IMR-90 (cell line): Measurements from ENCODE around the gene DDX59. TPM values are rescaled to one million over a fixed set of nuclear protein-coding genes. Genes with fewer than 3 reads are reported as not detected.

Experiments used
- ATAC-seq: fragments of 200-7000 bp; cut with Tn5 transposase; 2 replicates; pipeline ENCODE4 v1.9.1; 2020; ENCODE audit warnings: low read depth, mild to moderate bottlenecking, moderate library complexity
- BruUV-seq: library from RNA; stranded (reverse); fragments of 400-500 nt; replicated peaks from 2 replicates; lab custom pipeline; 2021; lab: Mats Ljungman, UMichigan
- CTCF ChIA-PET: fragments of 300-600 bp; formaldehyde crosslinking; extraction: SDS; loops from one replicate; lab custom pipeline; 2021; ENCODE audit warnings: antibody characterized with exemption; lab: Yijun Ruan, JAX
- POLR2A ChIA-PET: fragments of 300-600 bp; sonication (Branson Sonifier 250); formaldehyde crosslinking; loops from one replicate; lab custom pipeline; 2022; ENCODE audit warnings: antibody characterized with exemption; ENCODE audit not compliant: unreplicated experiment; lab: Charles Lee
- DNase-seq: peaks from one replicate; pipeline ENCODE4 v3.0.0; 2013
- H2AFZ ChIP-seq: replicated peaks from 2 replicates; pipeline ENCODE3; 2013; ENCODE audit warnings: low read length, mild to moderate bottlenecking; ENCODE audit not compliant: poor library complexity
- H2AK5ac ChIP-seq: 2 replicates; pipeline ENCODE4 v1.6.1; 2013; ENCODE audit warnings: low read depth, low read length, inconsistent platforms
- H2AK9ac ChIP-seq: replicated peaks from 2 replicates; pipeline ENCODE3; 2013; ENCODE audit warnings: mild to moderate bottlenecking, low read depth, low read length, moderate library complexity; ENCODE audit not compliant: poor library complexity
- H2BK120ac ChIP-seq: 2 replicates; pipeline ENCODE4 v1.6.1; 2013; ENCODE audit warnings: low read depth, low read length, inconsistent platforms
- H2BK15ac ChIP-seq: 3 replicates; pipeline ENCODE4 v1.6.1; 2013; ENCODE audit warnings: low read depth, low read length, inconsistent platforms
- H2BK20ac ChIP-seq: 2 replicates; pipeline ENCODE4 v1.6.1; 2013; ENCODE audit warnings: low read depth, mild to moderate bottlenecking, inconsistent platforms, low read length, moderate library complexity
- H2BK5ac ChIP-seq: 2 replicates; pipeline ENCODE4 v1.6.1; 2013; ENCODE audit warnings: mild to moderate bottlenecking, low read depth, low read length, inconsistent platforms; ENCODE audit not compliant: poor library complexity, severe bottlenecking
- H3K14ac ChIP-seq: replicated peaks from 2 replicates; pipeline ENCODE4 v1.6.1; 2013; ENCODE audit warnings: low read depth, low read length, inconsistent platforms
- H3K18ac ChIP-seq: 2 replicates; pipeline ENCODE4 v1.6.1; 2013; ENCODE audit warnings: low read depth, low read length, control low read depth
- H3K23ac ChIP-seq: 2 replicates; pipeline ENCODE4 v1.6.1; 2013; ENCODE audit warnings: low read depth, low read length, inconsistent platforms
- H3K27ac ChIP-seq: 2 replicates; pipeline ENCODE4 v1.5.1; 2013; ENCODE audit warnings: mild to moderate bottlenecking, control low read depth, low read length; ENCODE audit not compliant: insufficient read depth
- H3K27me3 ChIP-seq: 2 replicates; pipeline ENCODE4 v1.6.1; 2013; ENCODE audit warnings: low read length; ENCODE audit not compliant: control insufficient read depth, insufficient read depth
- H3K36me3 ChIP-seq: 2 replicates; pipeline ENCODE4 v1.6.1; 2013; ENCODE audit warnings: low read length, mixed read lengths; ENCODE audit not compliant: control insufficient read depth, insufficient read depth
- H3K4ac ChIP-seq: 2 replicates; pipeline ENCODE4 v1.6.1; 2013; ENCODE audit warnings: low read depth, low read length, inconsistent platforms
- H3K4me1 ChIP-seq: 2 replicates; pipeline ENCODE4 v1.6.1; 2013; ENCODE audit warnings: low read length, mixed read lengths; ENCODE audit not compliant: control insufficient read depth, insufficient read depth
- H3K4me2 ChIP-seq: 2 replicates; pipeline ENCODE4 v1.6.1; 2013; ENCODE audit warnings: low read depth, mild to moderate bottlenecking, control low read depth, low read length, moderate library complexity
- H3K4me3 ChIP-seq: 2 replicates; pipeline ENCODE4 v1.5.1; 2013; ENCODE audit warnings: low read depth, mild to moderate bottlenecking, control low read depth, low read length, moderate library complexity; ENCODE audit not compliant: insufficient read depth
- H3K56ac ChIP-seq: 2 replicates; pipeline ENCODE4 v1.6.1; 2013; ENCODE audit warnings: low read length, inconsistent platforms; ENCODE audit not compliant: insufficient read depth; ENCODE audit errors: extremely low read depth
- H3K79me1 ChIP-seq, 2 experiments: 2 replicates each; pipeline ENCODE4 v1.6.1; 2013; ENCODE audit warnings: low read length in 2 of 2, inconsistent platforms in 1 of 2, low read depth in 1 of 2
- H3K9ac ChIP-seq: 2 replicates; pipeline ENCODE4 v1.6.1; 2013; ENCODE audit warnings: low read depth, low read length, control low read depth
- H3K9me1 ChIP-seq: 2 replicates; pipeline ENCODE4 v1.6.1; 2013; ENCODE audit warnings: low read length, inconsistent platforms; ENCODE audit not compliant: insufficient read depth
- H3K9me3 ChIP-seq: 2 replicates; pipeline ENCODE4 v1.6.1; 2013; ENCODE audit warnings: low read length; ENCODE audit not compliant: control insufficient read depth, insufficient read depth
- H4K20me1 ChIP-seq: 2 replicates; pipeline ENCODE4 v1.6.1; 2013; ENCODE audit warnings: low read length, inconsistent platforms; ENCODE audit not compliant: insufficient read depth
- H4K5ac ChIP-seq: 2 replicates; pipeline ENCODE4 v1.6.1; 2013; ENCODE audit warnings: mild to moderate bottlenecking, low read depth, low read length, control low read depth
- H4K8ac ChIP-seq, 2 experiments: 2 replicates each; pipeline ENCODE4 v1.6.1; 2013; ENCODE audit warnings: low read depth in 2 of 2, low read length in 2 of 2, control low read depth in 1 of 2, inconsistent platforms in 1 of 2
- H4K91ac ChIP-seq: 2 replicates; pipeline ENCODE4 v1.6.1; 2013; ENCODE audit warnings: low read depth, low read length, inconsistent platforms; ENCODE audit not compliant: insufficient read depth
- CEBPB ChIP-seq: IDR thresholded peaks from 2 replicates; pipeline ENCODE4 v1.6.1; 2012; ENCODE audit warnings: low read depth, low read length, improper control_type of control experiment
- CHD1 ChIP-seq: IDR thresholded peaks from 2 replicates; pipeline ENCODE4 v1.6.1; 2012; ENCODE audit warnings: low read depth, low read length, improper control_type of control experiment
- MAFK ChIP-seq: IDR thresholded peaks from 2 replicates; pipeline ENCODE4 v1.6.1; 2012; ENCODE audit warnings: low read depth, low read length, improper control_type of control experiment
- MAZ ChIP-seq: IDR thresholded peaks from 2 replicates; pipeline ENCODE4 v1.6.1; 2012; ENCODE audit warnings: low read depth, mild to moderate bottlenecking, low read length, improper control_type of control experiment, moderate library complexity, borderline replicate concordance
- MXI1 ChIP-seq: IDR thresholded peaks from 2 replicates; pipeline ENCODE4 v1.6.1; 2012; ENCODE audit warnings: low read depth, mild to moderate bottlenecking, low read length, moderate library complexity, borderline replicate concordance
- NFE2L2 ChIP-seq: fragments of 150-350 bp; IDR thresholded peaks from 2 replicates; pipeline ENCODE4 v1.6.1; 2016; ENCODE audit warnings: low read depth, mild to moderate bottlenecking, low read length
- POLR2A ChIP-seq: IDR thresholded peaks from 2 replicates; pipeline ENCODE4 v1.6.1; 2012; ENCODE audit warnings: mild to moderate bottlenecking, low read depth, low read length
- RAD21 ChIP-seq: IDR thresholded peaks from 2 replicates; pipeline ENCODE4 v1.6.1; 2012; ENCODE audit warnings: low read length, improper control_type of control experiment
- RCOR1 ChIP-seq: IDR thresholded peaks from 2 replicates; pipeline ENCODE4 v1.6.1; 2012; ENCODE audit warnings: mild to moderate bottlenecking, low read length, improper control_type of control experiment; ENCODE audit not compliant: insufficient replicate concordance
- RFX5 ChIP-seq: IDR thresholded peaks from 2 replicates; pipeline ENCODE4 v1.8.0; 2012; ENCODE audit warnings: low read depth, mild to moderate bottlenecking, low read length, moderate library complexity
- SMC3 ChIP-seq: fragments of 150-350 bp; IDR thresholded peaks from 2 replicates; pipeline ENCODE4 v1.6.1; 2016; ENCODE audit warnings: low read depth, mild to moderate bottlenecking, antibody characterized with exemption, low read length, moderate library complexity
- WGBS, 2 experiments: methylation state at CpG; one replicate each; pipeline versions ENCODE4 v1.1.5 to v1.1.7; 2013; ENCODE audit warnings: missing lambda C conversion rate in 2 of 2; ENCODE audit not compliant: insufficient read length in 1 of 2; ENCODE audit errors: extremely low coverage in 2 of 2; 5-methylcytosine and 5-hydroxymethylcytosine counted together
- dilution Hi-C: fragments of 300-500 bp; cut with HindIII; formaldehyde crosslinking; loops from one replicate; pipeline ENCODE4 v1.14.3; 2018; ENCODE audit warnings: low sequenced_read_pairs; ENCODE audit not compliant: unreplicated experiment
- in situ Hi-C: fragments of 300-500 bp; cut with MboI; formaldehyde crosslinking; loops from 3 replicates; pipeline ENCODE4 v1.14.3; 2019; ENCODE audit warnings: low sequenced_read_pairs, inconsistent platforms, mixed read lengths
- intact Hi-C: fragments of 100-400 bp; cut with micrococcal nuclease; formaldehyde crosslinking; loops from 2 replicates; pipeline ENCODE4 v1.10.0; 2022
- polyA plus RNA-seq, 3 experiments: library from polyadenylated mRNA; depleted of rRNA; stranded (reverse); fragments of >200 nt; gene quantifications; 2 replicates each; pipeline ENCODE4 v1.2.3, GENCODE V29; 2012; ENCODE audit warnings: low replicate concordance in 1 of 3
- total RNA-seq: library from RNA; depleted of rRNA; stranded (reverse); fragments of >200 nt; gene quantifications from 2 replicates; pipeline ENCODE4 v1.2.3, GENCODE V29; 2012
- TF ChIP-seq, protein P1 (sequence below): fragments of 150-350 bp; IDR thresholded peaks from 2 replicates; pipeline ENCODE4 v1.6.1; 2017; ENCODE audit warnings: mild to moderate bottlenecking, antibody characterized with exemption, low read length, low read depth
- TF ChIP-seq, protein P2 (sequence below): fragments of 150-350 bp; IDR thresholded peaks from 2 replicates; pipeline ENCODE4 v1.6.1; 2016; ENCODE audit warnings: low read depth, mild to moderate bottlenecking, low read length, moderate library complexity, borderline replicate concordance
- TF ChIP-seq, protein P3 (sequence below): conservative IDR thresholded peaks from 2 replicates; pipeline ENCODE4 v1.5.1; 2012; ENCODE audit warnings: mild to moderate bottlenecking, low read depth, low read length, improper control_type of control experiment

Gene DDX59
- total and polyA plus RNA-seq, 2 of the 4 experiments (the other 2 are of a cell fraction) = 8.6 to 9.1 TPM

DNA sequence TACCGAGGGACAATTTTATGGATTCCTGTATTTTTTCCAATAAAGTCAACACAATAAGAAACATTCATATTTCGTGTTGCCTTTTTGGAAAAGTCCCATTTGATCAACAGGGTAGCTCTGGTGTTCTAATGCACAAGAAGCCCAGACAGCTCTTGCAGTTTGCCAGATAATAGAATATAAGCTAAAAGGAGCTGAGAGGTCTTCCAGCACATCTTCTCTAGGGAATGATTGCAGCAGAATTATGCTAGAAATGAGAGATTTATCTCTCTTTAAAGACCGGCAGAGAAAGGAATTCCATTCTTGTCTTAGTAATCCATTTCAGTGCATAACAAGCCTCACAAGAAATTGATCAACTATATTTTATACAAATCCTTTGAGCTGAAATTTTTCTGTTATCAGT, 25.0 kb upstream of the DDX59 start:
- no TSS peak for BruUV-seq
- Histone ChIP-seq H2BK20ac (no peak overlapping the region), H4K91ac (no peak overlapping the region), H4K20me1 (no peaks in the 10 kb centered on the region), H3K4me3 (no peak overlapping the region), H3K23ac (no peak overlapping the region), H4K5ac (no peak overlapping the region), H3K9me3 (no peaks in the 10 kb centered on the region), H3K14ac (no peak overlapping the region), H3K4ac (no peak overlapping the region), H3K56ac (no peak overlapping the region), H3K9me1 (no peaks in the 10 kb centered on the region), H2BK5ac (no peak overlapping the region), H3K27me3 (no peaks in the 10 kb centered on the region), H3K27ac (no peak overlapping the region), H3K4me1 (no peaks in the 10 kb centered on the region), H4K8ac (no peak overlapping the region), H2AK5ac (no peak overlapping the region), H2BK120ac (no peak overlapping the region), H2BK15ac (no peak overlapping the region), H3K79me1 (no peaks in the 10 kb centered on the region), H2AFZ (no peak overlapping the region), H3K18ac (no peak overlapping the region), H3K4me2 (no peak overlapping the region), H3K36me3 (no peaks in the 10 kb centered on the region), H3K9ac (no peak overlapping the region), H2AK9ac (no peak overlapping the region)
- ChIA-PET POLR2A (no interaction called here), CTCF (interaction anchor here (1.1 kb wide), 1 partner anchor 11 kb away, joined by 4 read pairs; no protein-coding TSS in a partner anchor)
- in situ Hi-C loops = no loop called here
- ATAC-seq (no peak), DNase-seq (no peak)
- TF ChIP-seq SMC3 = no peak
- TF ChIP-seq RAD21 = no peak
- no peak for TF ChIP-seq CEBPB
- no peak for TF ChIP-seq MAFK
- no peak for TF ChIP-seq POLR2A
- TF ChIP-seq, protein P1, sequence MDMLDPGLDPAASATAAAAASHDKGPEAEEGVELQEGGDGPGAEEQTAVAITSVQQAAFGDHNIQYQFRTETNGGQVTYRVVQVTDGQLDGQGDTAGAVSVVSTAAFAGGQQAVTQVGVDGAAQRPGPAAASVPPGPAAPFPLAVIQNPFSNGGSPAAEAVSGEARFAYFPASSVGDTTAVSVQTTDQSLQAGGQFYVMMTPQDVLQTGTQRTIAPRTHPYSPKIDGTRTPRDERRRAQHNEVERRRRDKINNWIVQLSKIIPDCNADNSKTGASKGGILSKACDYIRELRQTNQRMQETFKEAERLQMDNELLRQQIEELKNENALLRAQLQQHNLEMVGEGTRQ = no peak
- TF ChIP-seq MAZ = no peak
- TF ChIP-seq, protein P2, sequence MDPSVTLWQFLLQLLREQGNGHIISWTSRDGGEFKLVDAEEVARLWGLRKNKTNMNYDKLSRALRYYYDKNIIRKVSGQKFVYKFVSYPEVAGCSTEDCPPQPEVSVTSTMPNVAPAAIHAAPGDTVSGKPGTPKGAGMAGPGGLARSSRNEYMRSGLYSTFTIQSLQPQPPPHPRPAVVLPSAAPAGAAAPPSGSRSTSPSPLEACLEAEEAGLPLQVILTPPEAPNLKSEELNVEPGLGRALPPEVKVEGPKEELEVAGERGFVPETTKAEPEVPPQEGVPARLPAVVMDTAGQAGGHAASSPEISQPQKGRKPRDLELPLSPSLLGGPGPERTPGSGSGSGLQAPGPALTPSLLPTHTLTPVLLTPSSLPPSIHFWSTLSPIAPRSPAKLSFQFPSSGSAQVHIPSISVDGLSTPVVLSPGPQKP = no peak
- TF ChIP-seq RFX5 = no peak
- TF ChIP-seq NFE2L2 = no peak
- TF ChIP-seq MXI1 = no peak
- TF ChIP-seq CHD1 = no peak
- no peak for TF ChIP-seq RCOR1
- TF ChIP-seq, protein P3, sequence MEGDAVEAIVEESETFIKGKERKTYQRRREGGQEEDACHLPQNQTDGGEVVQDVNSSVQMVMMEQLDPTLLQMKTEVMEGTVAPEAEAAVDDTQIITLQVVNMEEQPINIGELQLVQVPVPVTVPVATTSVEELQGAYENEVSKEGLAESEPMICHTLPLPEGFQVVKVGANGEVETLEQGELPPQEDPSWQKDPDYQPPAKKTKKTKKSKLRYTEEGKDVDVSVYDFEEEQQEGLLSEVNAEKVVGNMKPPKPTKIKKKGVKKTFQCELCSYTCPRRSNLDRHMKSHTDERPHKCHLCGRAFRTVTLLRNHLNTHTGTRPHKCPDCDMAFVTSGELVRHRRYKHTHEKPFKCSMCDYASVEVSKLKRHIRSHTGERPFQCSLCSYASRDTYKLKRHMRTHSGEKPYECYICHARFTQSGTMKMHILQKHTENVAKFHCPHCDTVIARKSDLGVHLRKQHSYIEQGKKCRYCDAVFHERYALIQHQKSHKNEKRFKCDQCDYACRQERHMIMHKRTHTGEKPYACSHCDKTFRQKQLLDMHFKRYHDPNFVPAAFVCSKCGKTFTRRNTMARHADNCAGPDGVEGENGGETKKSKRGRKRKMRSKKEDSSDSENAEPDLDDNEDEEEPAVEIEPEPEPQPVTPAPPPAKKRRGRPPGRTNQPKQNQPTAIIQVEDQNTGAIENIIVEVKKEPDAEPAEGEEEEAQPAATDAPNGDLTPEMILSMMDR = no peak
- dilution Hi-C loops = no loop called here
- no CpG with 5 or more reads among the region's 3 CpGs for WGBS, 2 experiments
- intact Hi-C loops = no loop called here
